OCI-M2 (cell line): ENCODE data around the gene TAS2R1.

Source experiments
- DNase-seq: peaks from one replicate; lab custom pipeline; 2025; ENCODE audit not compliant: unreplicated experiment; lab: John Stamatoyannopoulos, UW

The TAS2R1 gene, protein sequence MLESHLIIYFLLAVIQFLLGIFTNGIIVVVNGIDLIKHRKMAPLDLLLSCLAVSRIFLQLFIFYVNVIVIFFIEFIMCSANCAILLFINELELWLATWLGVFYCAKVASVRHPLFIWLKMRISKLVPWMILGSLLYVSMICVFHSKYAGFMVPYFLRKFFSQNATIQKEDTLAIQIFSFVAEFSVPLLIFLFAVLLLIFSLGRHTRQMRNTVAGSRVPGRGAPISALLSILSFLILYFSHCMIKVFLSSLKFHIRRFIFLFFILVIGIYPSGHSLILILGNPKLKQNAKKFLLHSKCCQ

DNA sequence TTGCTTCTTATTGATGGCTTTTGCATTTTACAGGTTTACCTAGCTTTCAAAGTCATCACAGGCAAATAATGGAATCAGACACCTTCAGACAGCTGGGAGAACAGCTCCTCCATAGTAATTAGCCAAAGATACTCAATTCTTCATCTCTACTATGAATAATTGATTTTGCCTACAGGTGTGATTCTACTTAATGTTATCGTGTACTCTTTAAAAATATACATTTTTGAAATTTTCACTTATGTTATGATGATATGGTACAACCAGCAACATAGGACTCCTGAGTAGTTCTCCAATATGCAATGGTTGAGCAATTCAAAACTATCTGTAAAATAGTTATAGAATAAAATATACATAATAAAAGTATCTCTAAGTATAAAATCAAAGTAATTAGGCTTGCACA lies at the start of gene TAS2R1:
Gene TAS2R1 (minus strand): TSS at position 101 of the 400 bp plus-strand sequence. CDS start 319 bp downstream, outside the sequence.
- no peak for DNase-seq

DNA sequence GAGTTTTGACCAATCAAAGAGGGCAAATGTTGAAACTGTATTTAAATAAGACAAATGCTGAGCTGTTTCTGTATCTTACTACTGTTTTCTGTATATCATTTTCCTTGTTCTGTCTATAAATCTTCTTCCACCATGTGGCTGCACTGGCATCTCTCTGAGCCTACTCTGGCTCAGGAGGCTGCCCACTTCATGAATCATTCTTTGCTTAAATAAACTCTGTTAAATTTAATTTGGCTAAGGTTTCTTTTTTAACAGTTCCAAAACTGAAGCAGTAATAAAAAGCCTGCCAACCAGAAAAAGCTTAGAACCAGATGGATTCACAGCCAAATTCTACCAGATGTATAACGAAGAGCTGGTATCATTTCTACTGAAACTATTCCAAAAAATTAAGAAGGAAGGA lies 40.2 kb upstream of the TAS2R1 start:
- DNase-seq, result no peak

DNA sequence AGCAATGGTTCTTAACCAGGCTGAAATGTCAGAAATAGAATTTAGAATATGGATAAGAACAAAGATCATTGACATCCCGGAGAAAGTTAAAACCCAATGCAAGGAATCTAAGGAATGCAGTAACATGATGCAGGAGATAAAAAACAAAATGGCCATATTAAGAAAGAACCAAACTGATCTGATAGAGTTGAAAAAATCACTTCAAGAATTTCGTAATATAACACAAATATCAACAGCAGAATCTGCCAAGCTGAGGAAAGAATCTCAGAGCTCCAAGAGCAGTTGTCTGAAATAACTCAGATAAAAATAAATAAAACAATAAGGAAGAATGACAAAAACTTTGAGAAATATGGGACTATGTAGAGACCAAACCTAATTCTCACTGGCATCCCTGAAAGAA lies 37.8 kb upstream of the TAS2R1 start:
- no peak for DNase-seq

DNA sequence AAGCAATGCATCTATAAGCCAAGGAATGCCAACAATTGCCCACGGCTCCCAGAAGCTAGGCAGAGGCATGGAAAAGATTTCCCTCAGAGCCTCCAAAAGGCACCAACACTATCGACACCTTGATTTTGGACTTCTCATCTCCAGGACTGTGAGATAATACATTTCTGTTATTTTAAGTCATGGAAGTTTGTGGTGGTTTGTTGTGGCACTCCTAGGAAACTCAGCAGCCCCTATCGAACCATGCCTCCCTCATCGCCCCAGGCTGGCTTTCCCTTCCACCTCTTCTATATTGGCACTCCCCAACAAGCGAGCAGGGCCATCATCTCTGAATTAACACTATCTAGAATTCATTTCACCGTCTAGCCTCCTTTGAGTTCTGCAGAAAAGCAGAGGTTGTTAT lies 33.7 kb upstream of the TAS2R1 start:
- no peak for DNase-seq

DNA sequence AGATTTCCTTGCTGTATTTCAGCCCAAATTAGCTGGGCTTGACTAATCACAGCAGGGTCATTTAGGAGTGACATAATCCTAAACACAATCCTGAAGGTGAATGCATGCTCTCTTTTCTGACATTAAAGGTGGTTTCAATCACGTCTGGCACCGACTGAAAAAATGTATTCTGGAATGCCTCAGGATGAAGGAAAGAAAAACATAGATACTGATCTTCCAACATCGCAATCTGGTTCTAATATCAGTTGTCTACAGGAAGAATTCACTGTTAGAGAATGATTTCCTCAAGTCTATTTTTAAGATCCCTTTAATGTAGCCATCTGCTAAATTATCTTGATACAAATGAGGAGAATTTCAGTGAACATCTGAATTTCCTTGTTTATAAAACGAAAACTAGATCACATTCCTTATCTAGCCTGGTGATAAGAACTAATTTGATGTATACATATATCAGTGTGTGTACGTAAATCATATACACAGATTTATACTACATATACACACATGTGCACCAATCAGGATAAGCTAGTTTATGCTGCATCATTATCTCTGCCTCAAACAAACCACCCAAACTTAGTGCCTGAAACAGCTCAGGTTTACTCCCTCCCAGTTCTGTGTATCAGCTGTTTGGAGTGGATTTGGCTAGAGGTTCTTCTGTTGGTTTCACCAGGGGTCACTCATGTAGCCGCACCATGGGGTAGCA lies 31.3 kb upstream of the TAS2R1 start:
- no peak for DNase-seq

DNA sequence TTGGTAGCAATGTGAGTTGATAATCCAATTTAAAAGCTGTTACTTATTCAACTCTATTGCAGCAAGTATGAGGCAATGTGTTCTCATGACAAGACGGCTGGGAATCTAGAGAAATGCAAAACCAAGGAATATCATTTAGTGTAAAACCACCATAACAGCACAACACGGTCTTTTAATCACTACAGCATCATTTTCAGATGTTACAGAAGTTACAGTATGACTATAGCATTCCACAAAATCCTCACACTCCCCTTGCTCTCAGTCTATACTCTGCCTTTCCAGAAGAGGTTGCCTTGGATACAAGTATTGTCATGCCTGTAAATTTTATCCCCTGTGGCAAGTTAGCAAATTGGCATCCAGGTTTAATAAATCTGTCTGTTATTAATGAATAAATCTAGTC lies 28.6 kb upstream of the TAS2R1 start:
- no peak for DNase-seq

DNA sequence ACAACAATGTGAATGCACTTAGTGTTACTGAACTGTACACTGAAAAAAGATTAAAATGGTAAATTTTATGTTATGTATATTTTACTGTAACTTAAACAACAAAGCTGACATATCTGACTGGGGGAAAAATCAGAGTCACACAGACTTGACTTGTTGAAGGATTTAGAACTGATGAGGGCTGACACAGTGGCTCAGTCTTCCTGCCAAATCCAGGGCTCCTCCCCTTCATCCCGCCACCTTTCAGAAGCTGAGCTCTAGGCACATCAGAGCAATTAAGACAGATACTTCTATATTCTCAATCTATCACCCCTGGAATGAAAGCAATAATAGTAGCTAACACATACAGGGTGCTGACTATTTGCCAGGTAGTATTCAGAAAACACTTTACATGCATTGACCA lies 27.7 kb upstream of the TAS2R1 start:
- DNase-seq, result no peak

DNA sequence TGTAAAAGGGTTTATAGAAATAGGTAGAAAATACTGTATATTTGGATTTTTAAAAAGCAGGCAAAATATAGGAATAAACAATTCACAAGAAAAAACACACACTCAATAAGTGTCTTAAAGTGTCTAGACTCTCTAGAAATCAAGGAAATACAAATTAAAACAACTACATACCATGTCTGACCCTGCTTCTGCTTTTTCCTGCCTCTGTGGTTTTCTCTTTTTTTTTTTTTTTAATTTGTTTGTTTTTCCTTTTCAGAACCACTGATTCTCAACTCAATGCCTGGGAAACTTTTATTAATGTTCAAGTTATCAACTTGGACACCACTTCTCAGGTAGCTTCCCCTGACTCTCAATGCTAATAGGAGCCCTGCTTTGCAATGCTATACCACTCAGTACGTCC lies 25.5 kb upstream of the TAS2R1 start:
- DNase-seq, result no peak

DNA sequence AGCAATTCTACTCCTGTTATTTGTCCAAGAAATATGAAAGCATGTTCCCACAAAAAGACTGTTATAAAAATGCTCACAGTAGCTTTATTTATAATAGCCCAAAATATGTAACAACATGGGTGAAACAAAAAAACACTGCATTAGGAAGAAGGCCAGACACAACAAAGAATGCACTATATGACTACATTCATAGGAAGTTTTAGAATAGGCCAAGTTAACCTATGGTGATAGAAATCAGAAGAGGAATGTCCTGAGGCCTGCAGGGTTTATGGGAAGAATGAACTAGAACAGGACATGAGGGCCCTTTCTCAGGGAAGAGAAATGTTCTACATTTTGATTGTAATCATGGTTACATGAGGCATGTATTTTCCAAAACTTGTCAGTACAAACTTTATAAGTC lies 24.7 kb upstream of the TAS2R1 start:
- DNase-seq, result no peak

DNA sequence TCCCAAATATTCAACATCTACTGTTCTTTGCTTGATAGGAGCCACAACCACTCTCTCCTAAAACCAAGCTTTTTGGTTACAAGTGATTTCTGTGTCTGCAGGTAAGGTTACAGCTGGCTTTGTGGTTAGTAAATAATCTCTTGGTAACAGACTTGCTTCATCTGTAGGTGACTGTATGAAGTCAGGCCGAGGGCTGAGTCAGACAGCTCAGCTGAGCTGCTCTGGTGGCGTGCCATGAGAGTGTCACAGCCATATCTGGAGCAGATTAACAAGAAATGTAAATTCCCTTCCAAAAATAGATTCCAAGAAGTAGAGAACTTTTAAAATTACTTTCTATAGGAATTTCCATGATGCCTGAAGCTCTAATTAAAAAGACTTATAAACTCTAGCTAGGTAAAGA lies 23.7 kb upstream of the TAS2R1 start:
- DNase-seq, result no peak

DNA sequence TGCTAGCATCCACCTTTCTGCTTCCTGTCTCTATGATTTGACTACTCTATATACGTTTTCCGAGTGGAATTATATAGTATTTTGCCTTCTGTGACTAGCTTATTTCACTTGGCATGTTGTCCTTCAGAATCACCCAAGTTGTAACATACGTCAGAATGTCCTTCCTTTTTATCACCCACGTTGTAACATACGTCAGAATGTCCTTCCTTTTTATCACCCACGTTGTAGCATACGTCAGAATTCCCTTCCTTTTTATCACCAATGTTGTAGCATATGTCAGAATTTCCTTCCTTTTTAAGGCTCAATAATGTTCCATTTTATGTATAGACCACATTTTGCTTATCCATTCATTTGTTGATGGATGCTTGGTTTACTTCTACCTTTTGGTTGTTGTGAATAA lies 22.9 kb upstream of the TAS2R1 start:
- no peak for DNase-seq

DNA sequence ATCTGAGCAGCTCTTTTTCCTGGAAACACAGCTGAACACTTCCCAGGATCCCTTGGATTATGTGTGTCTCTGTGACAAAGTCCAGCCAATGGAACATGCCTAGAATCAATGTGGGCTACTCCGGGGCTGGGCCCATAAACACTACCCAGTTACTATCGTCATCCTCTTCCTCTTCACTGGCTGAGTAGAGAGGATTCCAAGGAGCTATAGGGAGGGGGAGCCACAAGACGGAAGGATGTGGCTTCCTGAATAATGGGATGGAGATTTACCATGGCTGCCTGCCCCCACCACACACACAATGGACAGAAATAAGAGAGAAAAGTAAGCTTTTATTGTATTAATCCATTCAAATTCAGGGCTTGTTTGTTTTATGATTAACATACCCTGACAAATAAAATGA lies 22.1 kb upstream of the TAS2R1 start:
- no peak for DNase-seq

DNA sequence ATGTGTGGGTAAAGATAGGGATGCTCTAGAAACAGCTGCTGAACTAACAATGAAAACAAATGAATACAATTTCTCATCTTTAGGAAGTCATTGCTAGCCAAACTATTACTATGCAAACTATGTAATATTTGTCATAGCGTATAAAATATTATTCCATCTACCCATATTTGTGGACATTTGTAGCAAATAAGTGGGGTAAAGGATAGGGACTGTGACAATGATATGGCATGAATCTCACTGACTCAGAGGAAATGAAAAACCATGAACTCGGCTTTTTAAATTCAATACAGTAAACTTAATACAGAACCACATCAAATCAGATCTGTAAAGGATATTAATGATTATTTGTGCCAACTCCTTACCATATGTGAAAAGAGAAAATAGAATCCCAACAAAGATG lies 16.7 kb upstream of the TAS2R1 start:
- no peak for DNase-seq

DNA sequence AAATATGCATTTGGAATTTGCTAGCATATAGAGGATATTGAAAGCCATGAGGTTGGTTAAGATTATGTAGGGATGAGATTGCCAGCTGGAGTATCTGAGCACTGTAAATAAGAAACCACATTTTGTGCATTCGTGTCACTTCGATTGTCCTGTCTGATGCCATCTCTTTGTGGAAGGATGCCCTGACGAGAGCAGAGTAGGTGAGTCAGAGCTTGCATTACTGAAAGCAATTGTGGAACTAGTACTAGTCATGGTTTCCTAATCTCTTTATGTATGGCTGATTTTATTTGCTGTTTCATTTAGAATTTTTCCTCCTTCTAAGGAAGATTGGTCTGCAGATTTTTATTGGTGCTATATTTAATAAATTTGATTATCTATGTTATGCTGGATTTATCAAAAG lies 14.5 kb upstream of the TAS2R1 start:
- DNase-seq, result no peak

DNA sequence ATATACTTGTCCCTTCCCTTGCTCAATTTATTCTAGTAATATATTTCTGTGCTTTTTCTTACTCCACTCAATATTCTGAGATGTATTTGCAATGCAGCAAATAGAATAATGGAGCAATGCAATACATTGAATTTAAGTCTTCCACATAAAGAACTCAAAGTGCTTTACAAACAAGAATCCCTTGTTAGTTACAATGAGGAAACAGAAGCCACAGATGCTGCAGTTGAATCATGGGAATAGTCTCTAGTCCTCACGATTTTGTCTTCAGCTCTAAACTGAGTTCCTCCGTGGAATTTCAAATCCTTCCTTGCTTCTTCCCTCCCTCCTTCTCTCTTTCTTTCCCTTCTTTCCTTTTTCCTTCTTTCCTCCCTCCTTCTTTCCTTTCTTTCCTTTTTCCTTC lies 12.5 kb upstream of the TAS2R1 start:
- no peak for DNase-seq

DNA sequence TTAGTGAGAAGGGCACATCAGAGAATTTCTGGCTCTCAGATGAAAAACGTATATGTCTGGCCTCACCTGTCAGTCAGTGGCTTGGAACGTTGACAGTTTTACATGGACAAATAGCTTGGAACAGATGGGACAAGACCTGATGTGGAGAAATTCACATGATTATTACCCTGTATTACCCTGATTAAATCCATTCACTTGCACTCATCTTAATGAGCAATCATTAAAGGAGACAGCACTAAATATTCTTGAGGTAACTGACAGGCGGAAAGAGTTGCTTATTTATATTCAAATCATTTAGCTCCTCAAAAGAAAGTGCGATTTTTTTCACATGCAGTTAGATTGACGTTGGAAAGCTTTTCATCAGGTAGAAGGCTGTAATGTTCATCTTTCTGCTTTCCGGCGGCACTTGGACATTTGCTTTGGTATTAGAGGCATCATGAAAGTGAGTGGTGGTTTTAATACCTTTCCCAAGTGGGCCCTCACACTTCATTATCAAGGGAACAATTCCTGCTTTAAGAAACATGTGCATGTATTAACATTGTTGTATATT lies 11.7 kb upstream of the TAS2R1 start:
- DNase-seq, result no peak

DNA sequence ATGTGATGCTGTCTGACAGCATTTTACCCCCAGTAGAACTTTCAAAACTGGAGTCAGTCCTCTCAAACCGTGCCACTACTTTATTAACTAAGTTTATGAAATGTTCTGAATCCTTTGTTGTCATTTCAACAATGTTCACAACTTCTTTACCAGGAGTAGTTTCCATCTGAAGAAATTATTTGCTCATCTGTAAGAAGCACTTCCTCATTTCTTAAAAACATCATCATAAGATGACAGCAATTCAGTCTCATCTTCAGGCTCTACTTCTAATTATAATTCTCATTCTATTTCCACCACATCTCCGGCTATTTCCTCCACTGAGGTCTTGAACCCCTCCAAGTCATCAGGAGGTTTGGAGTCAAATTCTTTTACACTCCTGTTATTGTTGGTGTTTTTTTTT lies 2.3 kb upstream of the TAS2R1 start:
- no peak for DNase-seq

DNA sequence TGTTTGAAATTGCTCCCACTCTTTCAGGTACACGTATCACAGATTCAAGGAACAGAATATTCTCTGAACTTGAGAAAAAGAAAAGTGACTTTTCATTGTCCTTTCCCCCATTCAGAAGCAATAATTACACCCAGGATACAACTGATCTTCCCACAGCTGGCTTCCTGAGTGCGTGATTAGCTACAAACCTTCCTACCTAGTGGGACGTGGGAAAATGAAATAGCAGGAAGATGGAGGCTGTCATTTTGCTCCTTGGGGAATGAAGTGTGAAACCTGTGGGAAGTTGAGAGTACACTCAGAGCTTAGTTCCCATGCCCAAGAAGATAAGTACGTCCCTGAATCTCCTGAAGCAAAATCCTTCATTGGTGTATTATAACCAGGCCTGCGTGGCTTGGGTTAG lies 2.6 kb downstream of the TAS2R1 start:
- no peak for DNase-seq

DNA sequence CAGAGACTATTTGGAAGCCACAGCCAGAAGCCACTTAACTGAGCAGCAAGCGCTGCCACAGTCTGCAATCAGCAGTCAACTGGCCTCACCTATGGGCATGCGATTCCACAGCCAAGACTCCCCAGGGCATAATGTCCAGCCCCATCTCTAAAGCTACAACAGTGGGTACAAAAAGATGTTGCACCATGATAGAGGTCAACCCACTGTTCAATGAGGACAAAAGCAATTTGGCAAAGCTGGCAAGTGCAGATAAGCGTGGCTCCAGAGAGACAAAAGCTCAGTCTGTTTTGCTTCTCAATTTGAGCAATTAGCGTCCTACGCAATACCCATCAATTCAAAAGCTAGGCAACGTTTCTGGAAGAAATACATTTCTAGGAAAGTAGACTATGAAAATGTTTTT lies 3.2 kb downstream of the TAS2R1 start:
- no peak for DNase-seq

DNA sequence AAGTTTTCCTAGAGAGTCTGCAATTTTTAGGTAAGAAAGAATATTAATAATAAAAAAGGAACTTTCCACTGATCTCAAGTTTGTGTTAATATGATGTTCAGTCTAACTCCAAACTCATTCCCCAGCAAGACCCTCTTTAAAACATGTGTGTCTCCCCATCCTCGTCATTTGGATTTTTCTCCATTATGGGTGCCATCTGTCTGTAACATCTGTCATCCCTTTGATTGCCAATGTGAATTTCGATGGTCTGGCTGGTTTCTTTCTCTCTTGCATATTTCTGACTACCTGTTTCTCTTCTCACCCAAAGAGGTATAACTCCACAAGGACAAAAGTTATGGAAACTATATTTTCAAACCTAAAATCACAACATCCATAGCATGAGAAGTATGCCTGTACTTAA lies 4.4 kb downstream of the TAS2R1 start:
- no peak for DNase-seq

DNA sequence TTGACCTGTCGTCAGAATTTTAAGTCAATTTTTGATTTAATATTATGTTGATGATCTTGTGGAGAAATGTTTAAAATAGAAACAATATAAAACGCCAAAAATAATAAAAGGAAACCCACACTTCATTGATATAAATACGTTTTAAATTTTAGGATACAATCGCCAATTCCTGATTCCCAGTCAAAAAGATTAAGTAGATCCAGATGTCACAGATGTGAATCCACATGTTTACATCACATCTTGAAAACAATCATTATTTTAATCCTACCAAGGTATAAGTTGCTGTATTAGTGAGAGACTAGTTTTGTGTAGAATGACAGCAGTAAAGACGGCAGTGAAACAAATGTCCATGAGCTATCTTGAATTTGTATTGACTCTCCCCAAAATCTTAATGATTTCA lies 4.9 kb downstream of the TAS2R1 start:
- DNase-seq, result no peak

DNA sequence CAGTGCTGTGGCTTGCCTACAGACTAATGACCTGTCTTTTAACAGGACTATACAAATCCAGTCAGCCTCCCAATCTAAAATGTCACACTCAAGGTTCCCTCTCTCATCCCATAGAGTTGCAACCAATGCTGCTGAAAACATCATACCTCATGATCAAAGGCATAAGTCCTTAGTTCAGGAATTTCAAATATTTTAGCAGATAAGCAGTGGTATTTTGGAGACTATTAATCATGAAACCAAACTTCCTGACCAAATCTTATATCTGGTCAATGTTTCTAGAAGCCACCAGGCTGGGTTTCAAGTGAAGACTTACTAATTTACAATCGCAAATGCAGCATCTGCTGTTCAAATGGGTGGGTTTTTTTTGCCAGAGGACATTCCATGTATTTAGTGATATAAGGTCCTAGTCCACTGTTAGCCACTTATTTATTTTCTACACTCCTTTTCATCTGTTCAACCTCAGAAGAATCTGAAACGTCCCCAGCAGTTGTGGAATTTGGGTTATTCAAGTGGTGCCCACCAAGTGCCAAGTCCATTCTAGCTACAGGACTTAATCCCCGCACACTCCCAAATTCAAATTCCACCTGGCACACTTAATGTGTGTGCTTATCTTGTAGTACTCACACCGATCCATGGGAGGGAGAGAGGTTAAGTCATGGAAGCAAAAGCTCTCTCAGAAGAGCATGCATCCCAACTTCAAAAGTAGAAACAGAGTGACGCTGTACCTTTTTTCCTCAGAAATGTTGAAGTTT lies 5.8 kb downstream of the TAS2R1 start:
- no peak for DNase-seq
